SK-N-SH (cell line): ENCODE data around the gene TMEM238L. TPM values are rescaled to one million over a fixed set of nuclear protein-coding genes. Genes with fewer than 3 reads are reported as not detected.

ENCODE experiments used
- CTCF ChIA-PET: fragments of 300-600, 350-600 bp; formaldehyde crosslinking; extraction: SDS; loops from one replicate; lab custom pipeline; 2021; lab: Yijun Ruan, JAX
- POLR2A ChIA-PET: fragments of 350-600 bp; sonication (Branson Sonifier 250); formaldehyde crosslinking; extraction: SDS; loops from one replicate; lab custom pipeline; 2020; ENCODE audit warnings: antibody characterized with exemption, inconsistent platforms; lab: Yijun Ruan, JAX
- DNase-seq: peaks from one replicate; pipeline ENCODE4 v3.0.0; 2012
- H2AFZ ChIP-seq: fragments of 200-600 bp; sonication (generic); 2 replicates; pipeline ENCODE4 v1.8.1; 2016; ENCODE audit warnings: antibody characterized with exemption, mild to moderate bottlenecking, low read depth
- H3F3A ChIP-seq: fragments of 200-600 bp; sonication (generic); replicated peaks from 2 replicates; pipeline ENCODE3; 2016; ENCODE audit warnings: antibody characterized with exemption, mild to moderate bottlenecking; ENCODE audit not compliant: insufficient read depth
- H3K27ac ChIP-seq, 2 experiments: fragments of 200-500 bp in 1 of 2; fragments of 200-600 bp in 1 of 2; sonication (Bioruptor generic) in 1 of 2; sonication (generic), shearing (Covaris generic) in 1 of 2; 2 replicates each; pipeline versions ENCODE4 v1.5.1 to v1.6.1; 2014 to 2016; ENCODE audit warnings: low read depth in 2 of 2, inconsistent platforms in 1 of 2, low read length in 1 of 2, mild to moderate bottlenecking in 1 of 2, mixed read lengths in 1 of 2
- H3K27me3 ChIP-seq: fragments of 200-600 bp; sonication (generic), shearing (Covaris generic); 2 replicates; pipeline ENCODE4 v1.6.1; 2016; ENCODE audit warnings: mixed run types; ENCODE audit not compliant: insufficient read depth
- H3K36me3 ChIP-seq, 2 experiments: fragments of 200-500 bp in 1 of 2; fragments of 200-600 bp in 1 of 2; sonication (Bioruptor generic) in 1 of 2; sonication (generic) in 1 of 2; replicated peaks in 1 of 2; 2 replicates each; pipeline versions ENCODE3 to v1.5.1; 2014 to 2016; ENCODE audit warnings: low read length in 1 of 2, mild to moderate bottlenecking in 1 of 2; ENCODE audit not compliant: insufficient read depth in 2 of 2, control insufficient read depth in 1 of 2
- H3K4me1 ChIP-seq, 2 experiments: fragments of 200-500 bp in 1 of 2; fragments of 200-600 bp in 1 of 2; sonication (Bioruptor generic) in 1 of 2; sonication (generic), shearing (Covaris generic) in 1 of 2; 2 replicates each; pipeline versions ENCODE4 v1.5.1 to v1.6.1; 2014 to 2016; ENCODE audit warnings: low read depth in 1 of 2, low read length in 1 of 2, mixed run types in 1 of 2; ENCODE audit not compliant: insufficient read depth in 2 of 2, control insufficient read depth in 1 of 2
- H3K4me2 ChIP-seq: fragments of 200-600 bp; sonication (generic), shearing (Covaris generic); 2 replicates; pipeline ENCODE4 v1.6.1; 2017; ENCODE audit warnings: mixed run types
- H3K4me3 ChIP-seq, 2 experiments: fragments of 200-500 bp in 1 of 2; fragments of 200-600 bp in 1 of 2; sonication (Bioruptor generic) in 1 of 2; sonication (generic), shearing (Covaris generic) in 1 of 2; 2 replicates each; pipeline versions ENCODE4 v1.5.1 to v1.8.1; 2014 to 2016; ENCODE audit warnings: low read depth in 2 of 2, inconsistent platforms in 1 of 2, low read length in 1 of 2, mild to moderate bottlenecking in 1 of 2, mixed read lengths in 1 of 2, moderate library complexity in 1 of 2
- H3K79me2 ChIP-seq: fragments of 200-600 bp; sonication (generic); 2 replicates; pipeline ENCODE4 v1.8.1; 2017; ENCODE audit warnings: mild to moderate bottlenecking; ENCODE audit not compliant: insufficient read depth
- H3K9ac ChIP-seq: fragments of 200-600 bp; sonication (generic); 2 replicates; pipeline ENCODE4 v1.6.1; 2017; ENCODE audit warnings: mixed run types
- H3K9me2 ChIP-seq: fragments of 200-600 bp; sonication (generic); 2 replicates; pipeline ENCODE4 v1.6.1; 2017; ENCODE audit warnings: mixed run types
- H3K9me3 ChIP-seq: fragments of 200-600 bp; sonication (generic); 2 replicates; pipeline ENCODE4 v1.6.1; 2017; ENCODE audit warnings: mixed run types, mild to moderate bottlenecking, moderate library complexity
- H4K20me1 ChIP-seq: fragments of 200-600 bp; sonication (generic); 2 replicates; pipeline ENCODE4 v1.6.1; 2017; ENCODE audit warnings: mild to moderate bottlenecking, mixed run types; ENCODE audit not compliant: insufficient read depth
- CHD2 ChIP-seq: fragments of 150-350 bp; IDR thresholded peaks from 2 replicates; pipeline ENCODE4 v1.6.1; 2018; ENCODE audit warnings: low read length; ENCODE audit not compliant: partially characterized antibody
- CTCF ChIP-seq: fragments of 200-600 bp; sonication (generic); IDR thresholded peaks from 2 replicates; pipeline ENCODE4 v1.6.1; 2017; ENCODE audit warnings: antibody characterized with exemption, mild to moderate bottlenecking, moderate library complexity
- FOXJ3 ChIP-seq: sonication (generic); formaldehyde crosslinking; IDR thresholded peaks from 2 replicates; pipeline ENCODE4 v1.5.1; 2020; ENCODE audit warnings: mild to moderate bottlenecking, missing genetic modification reagents
- FOXM1 ChIP-seq: IDR thresholded peaks from 2 replicates; pipeline ENCODE4 v1.4.0; 2012; ENCODE audit warnings: low read depth, mild to moderate bottlenecking
- GABPA ChIP-seq: IDR thresholded peaks from 2 replicates; pipeline ENCODE4 v1.4.0; 2012; ENCODE audit warnings: low read depth, mild to moderate bottlenecking
- GATA2 ChIP-seq: sonication (generic); formaldehyde crosslinking; IDR thresholded peaks from 2 replicates; pipeline ENCODE4 v1.5.0; 2020; ENCODE audit warnings: mild to moderate bottlenecking, missing genetic modification reagents
- PBX3 ChIP-seq: IDR thresholded peaks from 2 replicates; pipeline ENCODE4; 2012
- RAD21 ChIP-seq: IDR thresholded peaks from 2 replicates; pipeline ENCODE4 v1.6.1; 2012; ENCODE audit warnings: mild to moderate bottlenecking, low read length
- RFX5 ChIP-seq: IDR thresholded peaks from 2 replicates; pipeline ENCODE4 v1.6.1; 2012; ENCODE audit warnings: mild to moderate bottlenecking, improper control_type of control experiment, low read length
- SIN3A ChIP-seq: IDR thresholded peaks from 2 replicates; pipeline ENCODE4 v1.6.1; 2012; ENCODE audit warnings: low read depth, mild to moderate bottlenecking, low read length, moderate library complexity, borderline replicate concordance
- SMC3 ChIP-seq: IDR thresholded peaks from 2 replicates; pipeline ENCODE4 v1.6.1; 2012; ENCODE audit warnings: low read depth, low read length, improper control_type of control experiment
- TEAD4 ChIP-seq: IDR thresholded peaks from 2 replicates; pipeline ENCODE4 v1.4.0; 2012; ENCODE audit warnings: mild to moderate bottlenecking, borderline replicate concordance; ENCODE audit not compliant: insufficient read depth
- ZBTB33 ChIP-seq: IDR thresholded peaks from 2 replicates; pipeline ENCODE4 v1.4.0; 2012; ENCODE audit warnings: low read depth, borderline replicate concordance
- WGBS: methylation state at CpG from one replicate; pipeline ENCODE4 v1.1.6; 2017; ENCODE audit warnings: low lambda C conversion rate; 5-methylcytosine and 5-hydroxymethylcytosine counted together
- polyA plus RNA-seq, 3 experiments: library from polyadenylated mRNA; depleted of rRNA; stranded (reverse); fragments of >200 nt; gene quantifications; 2 replicates each; pipeline ENCODE4 v1.2.3, GENCODE V29; 2012

TMEM238L gene
- polyA plus RNA-seq, 1 of the 3 experiments (the other 2 are of a cell fraction): not detected

- no peaks in the 10 kb centered on the region for H3F3A ChIP-seq
- H4K20me1 ChIP-seq: no peaks in the 10 kb centered on the region
- H3K4me2 ChIP-seq: no peak overlapping the region
- H3K27me3 ChIP-seq: no peaks in the 10 kb centered on the region
- CTCF ChIA-PET: interaction anchor here (0.8 to 5.0 kb wide), 5 partner anchors 10 to 92 kb away, joined by 3 to 21 read pairs (median 4); no protein-coding TSS in a partner anchor
- no peaks in the 10 kb centered on the region for H3K9me2 ChIP-seq
- no peaks in the 10 kb centered on the region for H3K79me2 ChIP-seq
- H3K9me3 ChIP-seq: no peaks in the 10 kb centered on the region
- WGBS: 74% methylated on average over 14 of the region's 14 CpGs
- no peak overlapping the region for H3K4me3 ChIP-seq
- H3K27ac ChIP-seq: no peak overlapping the region
- TF ChIP-seq CHD2 (no peak), SIN3A (no peak), PBX3 (no peak), GABPA (no peak), FOXJ3 (CRISPR knock-in tag) (no peak), RFX5 (no peak), ZBTB33 (no peak), TEAD4 (no peak)
- no peaks in the 10 kb centered on the region for H3K36me3 ChIP-seq
- no peak overlapping the region for H2AFZ ChIP-seq
- POLR2A ChIA-PET: no interaction called here
- no peak overlapping the region for H3K9ac ChIP-seq
- DNase-seq: no peak
- peaks cover 0 to 37% of the 10 kb centered on the region in 2 experiments; a peak in 1 of 4 replicates for H3K4me1 ChIP-seq
Observed at GRCh38 chr17:10754861-10755591, 48.9 kb downstream of the TMEM238L start.

GRCh38 chr17:10754109-10754508 lies 49.8 kb downstream of the TMEM238L start:
- H3K27ac ChIP-seq: no peak overlapping the region
- peak; percentile 34; the same call in 1 of the 2 replicates for TF ChIP-seq SMC3
- TF ChIP-seq RAD21: peak; percentile 44
- no peak for TF ChIP-seq GATA2
- no peak for TF ChIP-seq ZBTB33
- no peak for TF ChIP-seq CHD2
- no peak for TF ChIP-seq FOXM1
- peak; percentile 48 for TF ChIP-seq CTCF
- H4K20me1 ChIP-seq: no peaks in the 10 kb centered on the region
- no peaks in the 10 kb centered on the region for H3K9me2 ChIP-seq
- CTCF ChIA-PET: interaction anchor here (0.8 to 5.0 kb wide), 6 partner anchors 9 to 93 kb away, joined by 3 to 21 read pairs (median 4); no protein-coding TSS in a partner anchor
- no peak overlapping the region for H3K4me3 ChIP-seq
- peak; percentile 65 for DNase-seq
- no peaks in the 10 kb centered on the region for H3K27me3 ChIP-seq
- no peak overlapping the region for H2AFZ ChIP-seq
- no peak overlapping the region for H3K9ac ChIP-seq
- POLR2A ChIA-PET: no interaction called here
- WGBS: 10% methylated on average over 2 of the region's 2 CpGs
- H3K79me2 ChIP-seq: no peaks in the 10 kb centered on the region
- peaks cover 0 to 46% of the 10 kb centered on the region in 2 experiments; a peak in 1 of 4 replicates for H3K4me1 ChIP-seq
- no peaks in the 10 kb centered on the region for H3K36me3 ChIP-seq
- no peak overlapping the region for H3K4me2 ChIP-seq
- no peaks in the 10 kb centered on the region for H3F3A ChIP-seq
- H3K9me3 ChIP-seq: no peaks in the 10 kb centered on the region
